ENCODE results near the gene CDH4.

DNA sequence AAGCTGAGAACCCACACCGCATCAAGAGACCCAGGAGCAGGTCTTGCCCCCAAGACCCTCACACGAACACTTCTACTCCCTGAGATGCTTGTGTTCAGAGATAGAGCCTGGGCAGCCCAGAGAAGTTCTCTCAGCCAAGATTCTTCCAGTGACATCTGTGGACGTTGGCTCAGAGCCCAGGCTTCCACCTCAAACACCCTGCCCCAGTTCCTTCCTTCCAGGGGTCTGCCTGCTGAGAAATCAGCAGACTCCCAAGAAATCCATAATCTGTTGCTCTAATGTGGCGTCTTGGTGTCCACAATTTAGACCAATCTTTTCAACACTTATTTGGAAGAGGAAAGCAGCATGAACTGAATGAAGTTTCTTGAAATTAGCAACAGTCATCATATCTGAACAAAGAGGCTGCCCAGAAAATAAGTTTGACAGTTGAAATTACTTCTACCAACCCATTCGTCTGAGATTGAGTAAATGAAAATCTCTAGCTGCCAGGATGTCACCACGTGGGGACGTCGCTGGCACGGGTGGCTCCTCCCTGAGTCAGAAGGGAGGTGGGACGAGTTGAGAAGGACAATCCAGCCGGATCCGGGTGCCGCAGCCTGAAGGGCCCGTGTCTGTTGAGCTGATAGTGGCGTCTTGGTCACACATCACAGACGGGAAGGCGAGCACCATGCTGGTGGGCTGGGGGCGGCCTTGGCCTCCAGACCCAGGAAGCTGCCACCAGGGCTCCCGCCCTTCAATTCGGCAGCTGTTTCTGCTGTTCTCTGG is 412.7 kb downstream of the CDH4 start:
- TF ChIP-seq POLR2A (IDR thresholded peaks at IDR 0.05; ENCODE audit: low read length) (no peak), GATA1 (IDR thresholded peaks at IDR 0.05; ENCODE audit: low read depth, low read length) (no peak)
